Cardiac muscle cell (in vitro differentiated cells and primary cell): ENCODE data around the gene C4orf50. TPM values are rescaled to one million over a fixed set of nuclear protein-coding genes. Genes with fewer than 3 reads are reported as not detected.

ENCODE experiments used
- DNase-seq, 2 donors: peaks; one replicate each; pipeline versions ENCODE4 v3.0.0 to v3.0.0-alpha.2; 2010 to 2017; ENCODE audit warnings: low read depth in 1 of 2, low spot score in 1 of 2
- H3K27ac ChIP-seq: fragments of 200-600 bp; sonication (generic); 2 replicates; pipeline ENCODE4 v1.5.1; 2016
- H3K27me3 ChIP-seq: fragments of 200-600 bp; sonication (generic); 2 replicates; pipeline ENCODE4 v1.6.0; 2016; ENCODE audit warnings: control low read depth
- H3K36me3 ChIP-seq: fragments of 200-600 bp; sonication (generic); 2 replicates; pipeline ENCODE4 v1.5.1; 2016; ENCODE audit warnings: control low read depth
- H3K4me1 ChIP-seq: fragments of 200-600 bp; sonication (generic); 2 replicates; pipeline ENCODE4 v1.8.1; 2017; ENCODE audit warnings: low read depth, mild to moderate bottlenecking, mixed run types
- H3K4me3 ChIP-seq: fragments of 200-600 bp; sonication (generic); 2 replicates; pipeline ENCODE4 v1.5.1; 2016; ENCODE audit warnings: mild to moderate bottlenecking
- H3K9me3 ChIP-seq: fragments of 200-600 bp; sonication (generic); 2 replicates; pipeline ENCODE4 v1.5.1; 2017; ENCODE audit warnings: low read depth, mild to moderate bottlenecking, control low read depth
- CTCF ChIP-seq: IDR thresholded peaks from 2 replicates; pipeline ENCODE4 v1.5.1; 2012; ENCODE audit warnings: low read depth, mild to moderate bottlenecking, low read length
- polyA plus RNA-seq: library from polyadenylated mRNA; unstranded; fragments of >200 nt; fragmentation: Nextera tagmentation; extraction: Ambion mirVana; gene quantifications from 2 replicates; pipeline ENCODE4 v1.2.1, GENCODE V29; 2016
- total RNA-seq: library from RNA; depleted of rRNA; stranded (reverse); fragments of >200 nt; gene quantifications from 2 replicates; pipeline ENCODE4 v1.2.3, GENCODE V29; 2016

C4orf50 gene
- total and polyA plus RNA-seq, 2 experiments from 2014 or later = 0.15 TPM; not detected in 1

GRCh38 chr4:6023731-6024130, 5.5 kb upstream of the C4orf50 start:
- Histone ChIP-seq H3K4me3 (no peak overlapping the region), H3K27ac (no peak overlapping the region), H3K36me3 (no peaks in the 10 kb centered on the region), H3K9me3 (no peaks in the 10 kb centered on the region), H3K27me3 (no peaks in the 10 kb centered on the region), H3K4me1 (no peaks in the 10 kb centered on the region)
- no peak for DNase-seq
- no peak for TF ChIP-seq CTCF

GRCh38 chr4:6022607-6023288, 4.5 kb upstream of the C4orf50 start:
- Histone ChIP-seq H3K36me3 (no peaks in the 10 kb centered on the region), H3K27ac (no peak overlapping the region), H3K27me3 (peaks cover 2% of the 10 kb centered on the region), H3K4me3 (no peak overlapping the region), H3K4me1 (no peaks in the 10 kb centered on the region), H3K9me3 (no peaks in the 10 kb centered on the region)
- TF ChIP-seq CTCF = no peak
- no peak for DNase-seq

- no peak overlapping the region for H3K27ac ChIP-seq
- peaks cover 4% of the 10 kb centered on the region for H3K27me3 ChIP-seq
- no peak overlapping the region for H3K4me3 ChIP-seq
- DNase-seq = no peak
- H3K4me1 ChIP-seq = no peaks in the 10 kb centered on the region
- TF ChIP-seq CTCF = no peak
- H3K9me3 ChIP-seq = no peaks in the 10 kb centered on the region
- H3K36me3 ChIP-seq = no peaks in the 10 kb centered on the region
These were observed 3.8 kb upstream of the C4orf50 start for GRCh38 chr4:6021831-6022606.

- no peaks in the 10 kb centered on the region for H3K4me1 ChIP-seq
- H3K9me3 ChIP-seq = no peaks in the 10 kb centered on the region
- no peak overlapping the region for H3K4me3 ChIP-seq
- H3K36me3 ChIP-seq = no peaks in the 10 kb centered on the region
- H3K27ac ChIP-seq = no peak overlapping the region
- H3K27me3 ChIP-seq = peaks cover 4% of the 10 kb centered on the region
- DNase-seq = no peak
- no peak for TF ChIP-seq CTCF
These were observed 2.4 kb upstream of the C4orf50 start for GRCh38 chr4:6020613-6021012.

GRCh38 chr4:6019316-6020263, 1.4 kb upstream of the C4orf50 start:
- DNase-seq = peak; percentile 61 to 80
- no peaks in the 10 kb centered on the region for H3K4me1 ChIP-seq
- no peak overlapping the region for H3K27ac ChIP-seq
- no peak overlapping the region for H3K4me3 ChIP-seq
- TF ChIP-seq CTCF = peak; percentile 89
- no peaks in the 10 kb centered on the region for H3K36me3 ChIP-seq
- peaks cover 4% of the 10 kb centered on the region for H3K27me3 ChIP-seq
- no peaks in the 10 kb centered on the region for H3K9me3 ChIP-seq
